HEK293 (cell line): Measurements from ENCODE around the gene PTPRK.

Experiments
- CTCF ChIA-PET: fragments of 350-600 bp; formaldehyde crosslinking; extraction: SDS; loops from one replicate; lab custom pipeline; 2021; ENCODE audit warnings: antibody characterized with exemption; lab: Yijun Ruan, JAX
- POLR2A ChIA-PET: fragments of 300-600 bp; formaldehyde crosslinking; extraction: SDS; loops from one replicate; lab custom pipeline; 2020; ENCODE audit warnings: antibody characterized with exemption, inconsistent platforms; lab: Yijun Ruan, JAX
- H3K27ac ChIP-seq: fragments of 200-500 bp; sonication (Bioruptor generic); 2 replicates; pipeline ENCODE4 v1.5.1; 2014; ENCODE audit warnings: low read depth, low read length, control low read depth, inconsistent platforms; ENCODE audit errors: extremely low read depth
- H3K36me3 ChIP-seq, 2 experiments: fragments of 200-500 bp in 1 of 2; sonication (Bioruptor generic) in 1 of 2; 1 replicate in 1 of 2; 2 replicates in 1 of 2; pipeline ENCODE4 v1.5.1; 2014 to 2017; ENCODE audit warnings: inconsistent platforms in 2 of 2, low read length in 2 of 2; ENCODE audit not compliant: control insufficient read depth in 2 of 2, insufficient read depth in 1 of 2
- H3K4me1 ChIP-seq: fragments of 200-500 bp; sonication (Bioruptor generic); 2 replicates; pipeline ENCODE4 v1.5.1; 2014; ENCODE audit warnings: mild to moderate bottlenecking, low read length, inconsistent platforms; ENCODE audit not compliant: control insufficient read depth, insufficient read depth
- H3K4me3 ChIP-seq: 2 replicates; pipeline ENCODE4 v1.5.1; 2011; ENCODE audit warnings: low read depth, mild to moderate bottlenecking, control low read depth, low read length, moderate library complexity
- H3K9me3 ChIP-seq: fragments of 200-500 bp; sonication (Bioruptor generic); 2 replicates; pipeline ENCODE4 v1.5.1; 2014; ENCODE audit warnings: low read depth, low read length, inconsistent platforms; ENCODE audit not compliant: control insufficient read depth, insufficient read depth
- KLF7 ChIP-seq: fragments of 450-650 bp; formaldehyde crosslinking; IDR thresholded peaks from 2 replicates; pipeline ENCODE4 v1.5.1; 2016; ENCODE audit warnings: missing biosample characterization, missing genetic modification characterization, borderline replicate concordance
- MYNN ChIP-seq: fragments of 450-650 bp; formaldehyde crosslinking; IDR thresholded peaks from 2 replicates; pipeline ENCODE4 v1.5.1; 2016; ENCODE audit warnings: missing biosample characterization, missing genetic modification characterization, borderline replicate concordance
- SP7 ChIP-seq: fragments of 450-650 bp; formaldehyde crosslinking; IDR thresholded peaks from 2 replicates; pipeline ENCODE4 v1.5.1; 2016; ENCODE audit warnings: missing biosample characterization, missing genetic modification characterization
- ZFHX2 ChIP-seq: fragments of 450-650 bp; formaldehyde crosslinking; conservative IDR thresholded peaks from 2 replicates; pipeline ENCODE4 v1.5.1; 2016; ENCODE audit warnings: missing biosample characterization, missing genetic modification characterization
- ZIC2 ChIP-seq: fragments of 450-650 bp; formaldehyde crosslinking; IDR thresholded peaks from 2 replicates; pipeline ENCODE4 v1.5.1; 2016; ENCODE audit warnings: missing biosample characterization, missing genetic modification characterization
- ZNF174 ChIP-seq: fragments of 450-650 bp; formaldehyde crosslinking; IDR thresholded peaks from 2 replicates; pipeline ENCODE4 v1.5.0; 2017; ENCODE audit warnings: missing biosample characterization, mild to moderate bottlenecking, missing genetic modification characterization
- ZNF266 ChIP-seq: fragments of 450-650 bp; formaldehyde crosslinking; IDR thresholded peaks from 2 replicates; pipeline ENCODE4 v1.5.1; 2016; ENCODE audit warnings: missing biosample characterization, missing genetic modification characterization, low read depth
- ZNF302 ChIP-seq: fragments of 450-650 bp; formaldehyde crosslinking; IDR thresholded peaks from 2 replicates; pipeline ENCODE4 v1.5.1; 2016; ENCODE audit warnings: missing biosample characterization, missing genetic modification characterization, low read depth
- ZNF366 ChIP-seq: fragments of 450-650 bp; formaldehyde crosslinking; conservative IDR thresholded peaks from 2 replicates; pipeline ENCODE4 v1.5.1; 2016; ENCODE audit warnings: missing biosample characterization, missing genetic modification characterization
- ZNF544 ChIP-seq: fragments of 450-650 bp; formaldehyde crosslinking; IDR thresholded peaks from 2 replicates; pipeline ENCODE4 v1.5.0; 2017; ENCODE audit warnings: missing biosample characterization, missing genetic modification characterization
- ZNF785 ChIP-seq: fragments of 450-650 bp; formaldehyde crosslinking; IDR thresholded peaks from 2 replicates; pipeline ENCODE4 v1.5.1; 2016; ENCODE audit warnings: missing biosample characterization, missing genetic modification characterization
- ZNF837 ChIP-seq: fragments of 450-650 bp; formaldehyde crosslinking; IDR thresholded peaks from 2 replicates; pipeline ENCODE4 v1.5.1; 2016; ENCODE audit warnings: missing biosample characterization, missing genetic modification characterization
- TF ChIP-seq, protein P1 (sequence below): fragments of 450-650 bp; formaldehyde crosslinking; IDR thresholded peaks from 2 replicates; pipeline ENCODE4 v1.5.1; 2016; ENCODE audit warnings: missing biosample characterization, missing genetic modification characterization
- TF ChIP-seq, protein P2 (sequence below): fragments of 450-650 bp; formaldehyde crosslinking; IDR thresholded peaks from 2 replicates; pipeline ENCODE4 v1.5.0; 2017; ENCODE audit warnings: missing biosample characterization, missing genetic modification characterization, borderline replicate concordance
- TF ChIP-seq, protein P3 (sequence below): sonication (generic); formaldehyde crosslinking; IDR thresholded peaks from 2 replicates; pipeline ENCODE4 v1.8.1; 2022; ENCODE audit warnings: mild to moderate bottlenecking, moderate library complexity, missing genetic modification reagents
- TF ChIP-seq, protein P4 (sequence below): fragments of 450-650 bp; formaldehyde crosslinking; IDR thresholded peaks from 2 replicates; pipeline ENCODE4; 2016; ENCODE audit warnings: missing biosample characterization, missing genetic modification characterization
- TF ChIP-seq, protein P5 (sequence below): fragments of 450-650 bp; formaldehyde crosslinking; IDR thresholded peaks from 2 replicates; pipeline ENCODE4 v1.5.1; 2016; ENCODE audit warnings: missing biosample characterization, missing genetic modification characterization

Gene PTPRK

DNA sequence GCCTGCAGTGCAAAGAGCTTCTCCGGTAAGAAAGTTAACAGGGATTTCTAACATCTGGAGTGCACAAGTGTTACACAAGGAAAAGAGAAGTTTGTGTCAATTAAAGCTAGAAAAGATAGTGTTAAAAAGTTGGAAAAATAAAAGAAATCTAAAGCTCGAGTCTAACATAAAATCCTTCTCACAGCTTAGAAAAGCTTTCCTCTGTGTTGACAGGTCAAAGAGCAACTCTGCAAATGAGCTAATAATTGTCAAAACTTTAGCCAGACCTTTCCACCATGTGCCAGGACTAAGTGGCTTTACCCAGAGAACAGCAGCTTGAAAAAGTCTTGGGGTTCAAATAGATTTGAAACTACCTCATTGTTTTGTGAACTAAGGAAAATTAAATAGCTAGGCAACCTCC is 14.8 kb downstream of the PTPRK start (continued):
- TF ChIP-seq, protein P1, sequence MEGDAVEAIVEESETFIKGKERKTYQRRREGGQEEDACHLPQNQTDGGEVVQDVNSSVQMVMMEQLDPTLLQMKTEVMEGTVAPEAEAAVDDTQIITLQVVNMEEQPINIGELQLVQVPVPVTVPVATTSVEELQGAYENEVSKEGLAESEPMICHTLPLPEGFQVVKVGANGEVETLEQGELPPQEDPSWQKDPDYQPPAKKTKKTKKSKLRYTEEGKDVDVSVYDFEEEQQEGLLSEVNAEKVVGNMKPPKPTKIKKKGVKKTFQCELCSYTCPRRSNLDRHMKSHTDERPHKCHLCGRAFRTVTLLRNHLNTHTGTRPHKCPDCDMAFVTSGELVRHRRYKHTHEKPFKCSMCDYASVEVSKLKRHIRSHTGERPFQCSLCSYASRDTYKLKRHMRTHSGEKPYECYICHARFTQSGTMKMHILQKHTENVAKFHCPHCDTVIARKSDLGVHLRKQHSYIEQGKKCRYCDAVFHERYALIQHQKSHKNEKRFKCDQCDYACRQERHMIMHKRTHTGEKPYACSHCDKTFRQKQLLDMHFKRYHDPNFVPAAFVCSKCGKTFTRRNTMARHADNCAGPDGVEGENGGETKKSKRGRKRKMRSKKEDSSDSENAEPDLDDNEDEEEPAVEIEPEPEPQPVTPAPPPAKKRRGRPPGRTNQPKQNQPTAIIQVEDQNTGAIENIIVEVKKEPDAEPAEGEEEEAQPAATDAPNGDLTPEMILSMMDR = no peak
- TF ChIP-seq ZIC2 (tag by site-specific recombination) = no peak
- TF ChIP-seq, all 188 proteins: peak for 0

DNA sequence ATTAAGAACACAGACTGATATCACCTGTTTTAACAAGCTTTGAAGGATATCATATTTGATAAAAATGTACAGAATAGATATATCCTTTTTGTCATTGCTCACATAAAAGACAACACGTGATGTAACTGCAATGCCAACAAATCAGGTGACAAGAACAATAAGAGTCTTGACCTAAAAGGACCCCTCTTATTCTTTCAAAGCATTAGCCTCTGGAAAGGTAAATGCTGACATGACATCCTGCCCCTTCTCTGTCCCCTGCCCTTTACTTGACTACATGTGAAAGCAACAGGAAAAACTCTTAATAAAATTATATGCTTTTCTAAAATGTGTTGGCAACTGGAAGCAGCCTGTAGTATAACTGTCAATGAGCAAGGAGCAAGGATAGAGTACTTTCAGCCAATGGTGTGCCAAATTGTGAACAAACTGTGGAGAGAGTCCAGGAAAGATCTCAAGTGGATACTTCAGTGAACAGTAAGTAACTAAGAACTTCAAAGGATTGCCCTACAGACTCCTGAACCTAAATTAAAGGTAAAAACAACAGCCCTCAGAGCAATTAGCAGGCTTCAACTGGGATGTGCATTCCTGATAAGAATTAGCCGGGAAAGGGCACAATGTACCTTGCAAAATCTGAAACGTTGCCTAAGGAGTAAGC is 16.3 kb downstream of the PTPRK start:
- Histone ChIP-seq H3K36me3 (no peaks in the 10 kb centered on the region), H3K9me3 (no peaks in the 10 kb centered on the region), H3K4me1 (peaks cover 34% of the 10 kb centered on the region), H3K27ac (no peak overlapping the region), H3K4me3 (no peak overlapping the region)
- CTCF ChIA-PET = no interaction called here
- POLR2A ChIA-PET = no interaction called here
- TF ChIP-seq ZNF366 (tag by site-specific recombination) = no peak
- no peak for TF ChIP-seq ZNF302
- no peak for TF ChIP-seq KLF7 (tag by site-specific recombination)
- TF ChIP-seq ZNF544 (tag by site-specific recombination) = no peak
- TF ChIP-seq MYNN = no peak
- TF ChIP-seq ZNF174 = no peak
- no peak for TF ChIP-seq ZNF266
- TF ChIP-seq, protein P2, sequence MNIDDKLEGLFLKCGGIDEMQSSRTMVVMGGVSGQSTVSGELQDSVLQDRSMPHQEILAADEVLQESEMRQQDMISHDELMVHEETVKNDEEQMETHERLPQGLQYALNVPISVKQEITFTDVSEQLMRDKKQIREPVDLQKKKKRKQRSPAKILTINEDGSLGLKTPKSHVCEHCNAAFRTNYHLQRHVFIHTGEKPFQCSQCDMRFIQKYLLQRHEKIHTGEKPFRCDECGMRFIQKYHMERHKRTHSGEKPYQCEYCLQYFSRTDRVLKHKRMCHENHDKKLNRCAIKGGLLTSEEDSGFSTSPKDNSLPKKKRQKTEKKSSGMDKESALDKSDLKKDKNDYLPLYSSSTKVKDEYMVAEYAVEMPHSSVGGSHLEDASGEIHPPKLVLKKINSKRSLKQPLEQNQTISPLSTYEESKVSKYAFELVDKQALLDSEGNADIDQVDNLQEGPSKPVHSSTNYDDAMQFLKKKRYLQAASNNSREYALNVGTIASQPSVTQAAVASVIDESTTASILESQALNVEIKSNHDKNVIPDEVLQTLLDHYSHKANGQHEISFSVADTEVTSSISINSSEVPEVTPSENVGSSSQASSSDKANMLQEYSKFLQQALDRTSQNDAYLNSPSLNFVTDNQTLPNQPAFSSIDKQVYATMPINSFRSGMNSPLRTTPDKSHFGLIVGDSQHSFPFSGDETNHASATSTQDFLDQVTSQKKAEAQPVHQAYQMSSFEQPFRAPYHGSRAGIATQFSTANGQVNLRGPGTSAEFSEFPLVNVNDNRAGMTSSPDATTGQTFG (tag by site-specific recombination) = no peak
- TF ChIP-seq, protein P3, sequence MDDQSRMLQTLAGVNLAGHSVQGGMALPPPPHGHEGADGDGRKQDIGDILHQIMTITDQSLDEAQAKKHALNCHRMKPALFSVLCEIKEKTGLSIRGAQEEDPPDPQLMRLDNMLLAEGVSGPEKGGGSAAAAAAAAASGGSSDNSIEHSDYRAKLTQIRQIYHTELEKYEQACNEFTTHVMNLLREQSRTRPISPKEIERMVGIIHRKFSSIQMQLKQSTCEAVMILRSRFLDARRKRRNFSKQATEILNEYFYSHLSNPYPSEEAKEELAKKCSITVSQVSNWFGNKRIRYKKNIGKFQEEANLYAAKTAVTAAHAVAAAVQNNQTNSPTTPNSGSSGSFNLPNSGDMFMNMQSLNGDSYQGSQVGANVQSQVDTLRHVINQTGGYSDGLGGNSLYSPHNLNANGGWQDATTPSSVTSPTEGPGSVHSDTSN (CRISPR knock-in tag) = no peak
- TF ChIP-seq ZNF837 (tag by site-specific recombination) = no peak
- TF ChIP-seq, protein P4, sequence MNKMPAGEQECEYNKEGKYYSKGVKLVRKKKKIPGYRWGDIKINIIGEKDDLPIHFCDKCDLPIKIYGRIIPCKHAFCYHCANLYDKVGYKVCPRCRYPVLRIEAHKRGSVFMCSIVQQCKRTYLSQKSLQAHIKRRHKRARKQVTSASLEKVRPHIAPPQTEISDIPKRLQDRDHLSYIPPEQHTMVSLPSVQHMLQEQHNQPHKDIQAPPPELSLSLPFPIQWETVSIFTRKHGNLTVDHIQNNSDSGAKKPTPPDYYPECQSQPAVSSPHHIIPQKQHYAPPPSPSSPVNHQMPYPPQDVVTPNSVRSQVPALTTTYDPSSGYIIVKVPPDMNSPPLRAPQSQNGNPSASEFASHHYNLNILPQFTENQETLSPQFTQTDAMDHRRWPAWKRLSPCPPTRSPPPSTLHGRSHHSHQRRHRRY (tag by site-specific recombination) = no peak
- no peak for TF ChIP-seq ZFHX2 (tag by site-specific recombination)
- no peak for TF ChIP-seq SP7
- TF ChIP-seq, protein P5, sequence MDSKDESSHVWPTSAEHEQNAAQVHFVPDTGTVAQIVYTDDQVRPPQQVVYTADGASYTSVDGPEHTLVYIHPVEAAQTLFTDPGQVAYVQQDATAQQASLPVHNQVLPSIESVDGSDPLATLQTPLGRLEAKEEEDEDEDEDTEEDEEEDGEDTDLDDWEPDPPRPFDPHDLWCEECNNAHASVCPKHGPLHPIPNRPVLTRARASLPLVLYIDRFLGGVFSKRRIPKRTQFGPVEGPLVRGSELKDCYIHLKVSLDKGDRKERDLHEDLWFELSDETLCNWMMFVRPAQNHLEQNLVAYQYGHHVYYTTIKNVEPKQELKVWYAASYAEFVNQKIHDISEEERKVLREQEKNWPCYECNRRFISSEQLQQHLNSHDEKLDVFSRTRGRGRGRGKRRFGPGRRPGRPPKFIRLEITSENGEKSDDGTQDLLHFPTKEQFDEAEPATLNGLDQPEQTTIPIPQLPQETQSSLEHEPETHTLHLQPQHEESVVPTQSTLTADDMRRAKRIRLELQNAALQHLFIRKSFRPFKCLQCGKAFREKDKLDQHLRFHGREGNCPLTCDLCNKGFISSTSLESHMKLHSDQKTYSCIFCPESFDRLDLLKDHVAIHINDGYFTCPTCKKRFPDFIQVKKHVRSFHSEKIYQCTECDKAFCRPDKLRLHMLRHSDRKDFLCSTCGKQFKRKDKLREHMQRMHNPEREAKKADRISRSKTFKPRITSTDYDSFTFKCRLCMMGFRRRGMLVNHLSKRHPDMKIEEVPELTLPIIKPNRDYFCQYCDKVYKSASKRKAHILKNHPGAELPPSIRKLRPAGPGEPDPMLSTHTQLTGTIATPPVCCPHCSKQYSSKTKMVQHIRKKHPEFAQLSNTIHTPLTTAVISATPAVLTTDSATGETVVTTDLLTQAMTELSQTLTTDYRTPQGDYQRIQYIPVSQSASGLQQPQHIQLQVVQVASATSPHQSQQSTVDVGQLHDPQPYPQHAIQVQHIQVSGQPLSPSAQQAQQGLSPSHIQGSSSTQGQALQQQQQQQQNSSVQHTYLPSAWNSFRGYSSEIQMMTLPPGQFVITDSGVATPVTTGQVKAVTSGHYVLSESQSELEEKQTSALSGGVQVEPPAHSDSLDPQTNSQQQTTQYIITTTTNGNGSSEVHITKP (tag by site-specific recombination) = no peak
- TF ChIP-seq ZNF785 (tag by site-specific recombination) = no peak
